ENCODE measurements around the gene TRIO.

Gene TRIO

DNA sequence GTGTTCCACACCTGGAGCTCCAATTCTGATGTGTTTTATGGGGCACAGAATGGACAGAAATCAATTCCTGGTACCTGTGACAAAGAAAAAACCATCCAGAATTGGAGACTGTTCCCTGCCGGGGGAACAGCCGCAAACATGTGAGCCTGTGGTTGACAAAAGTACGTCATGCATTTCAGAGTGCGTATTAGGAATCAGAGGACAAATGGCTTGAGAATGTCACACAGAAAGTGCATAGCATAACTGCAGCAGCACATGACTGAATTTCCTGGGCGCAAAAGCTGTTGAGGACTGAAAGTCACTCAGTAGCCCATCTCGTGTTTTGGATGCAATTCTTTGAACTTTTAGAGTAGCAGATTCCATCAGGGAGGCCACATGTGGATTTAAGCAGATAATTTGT lies 85.1 kb downstream of the TRIO start:
- CTCF ChIA-PET, result no interaction called here
- POLR2A ChIA-PET, result no interaction called here
- no peak for DNase-seq (ENCODE audit: extremely low spot score)
- no peak for TF ChIP-seq ZNF384 (IDR thresholded peaks at IDR 0.05)
- no peak for TF ChIP-seq HDGF (IDR thresholded peaks at IDR 0.05; ENCODE audit: borderline replicate concordance)
- no peak for TF ChIP-seq L3MBTL2 (conservative IDR thresholded peaks at IDR 0.05)
- TF ChIP-seq LEF1 (IDR thresholded peaks at IDR 0.05; ENCODE audit: borderline replicate concordance), result no peak
- TF ChIP-seq NFRKB (IDR thresholded peaks at IDR 0.05), result no peak
- no peak for TF ChIP-seq TARDBP (IDR thresholded peaks at IDR 0.05)
- no peak for TF ChIP-seq ELF4 (IDR thresholded peaks at IDR 0.05)
- no peak for TF ChIP-seq BHLHE40 (IDR thresholded peaks at IDR 0.05; ENCODE audit: borderline replicate concordance)
- TF ChIP-seq CTBP1 (IDR thresholded peaks at IDR 0.05; ENCODE audit: borderline replicate concordance), result no peak
- TF ChIP-seq FOXK2 (IDR thresholded peaks at IDR 0.05), result no peak
- TF ChIP-seq FOXA1 (IDR thresholded peaks at IDR 0.05), result no peak
- no peak for TF ChIP-seq SUZ12 (IDR thresholded peaks at IDR 0.05)
- TF ChIP-seq FOXM1 (IDR thresholded peaks at IDR 0.05; ENCODE audit: borderline replicate concordance), result no peak
- no peak for TF ChIP-seq SP1 (IDR thresholded peaks at IDR 0.05)
- TF ChIP-seq, protein P1, sequence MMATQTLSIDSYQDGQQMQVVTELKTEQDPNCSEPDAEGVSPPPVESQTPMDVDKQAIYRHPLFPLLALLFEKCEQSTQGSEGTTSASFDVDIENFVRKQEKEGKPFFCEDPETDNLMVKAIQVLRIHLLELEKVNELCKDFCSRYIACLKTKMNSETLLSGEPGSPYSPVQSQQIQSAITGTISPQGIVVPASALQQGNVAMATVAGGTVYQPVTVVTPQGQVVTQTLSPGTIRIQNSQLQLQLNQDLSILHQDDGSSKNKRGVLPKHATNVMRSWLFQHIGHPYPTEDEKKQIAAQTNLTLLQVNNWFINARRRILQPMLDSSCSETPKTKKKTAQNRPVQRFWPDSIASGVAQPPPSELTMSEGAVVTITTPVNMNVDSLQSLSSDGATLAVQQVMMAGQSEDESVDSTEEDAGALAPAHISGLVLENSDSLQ (IDR thresholded peaks at IDR 0.05), result no peak
- no peak for TF ChIP-seq ARNT (IDR thresholded peaks at IDR 0.05)

DNA sequence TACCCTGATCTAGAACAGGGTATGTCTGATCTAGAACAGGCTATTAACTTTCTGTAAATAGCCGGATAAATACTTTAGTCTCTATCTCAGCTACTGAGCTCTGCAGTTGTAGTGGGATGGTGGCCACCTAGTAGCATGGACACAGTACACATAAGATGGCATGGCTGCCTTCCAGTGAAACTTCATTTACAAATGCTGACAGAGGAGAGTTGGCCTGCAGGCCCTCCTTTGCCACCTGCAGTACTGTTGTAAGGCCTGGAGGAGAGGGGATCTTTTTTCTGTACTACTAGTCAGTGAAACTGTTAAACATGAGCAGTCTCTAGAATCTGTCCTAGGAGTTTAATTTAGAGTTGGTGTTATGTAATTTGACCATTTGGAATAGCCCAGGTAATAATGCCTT lies 86.0 kb downstream of the TRIO start:
- DNase-seq (ENCODE audit: extremely low spot score), result no peak
- POLR2A ChIA-PET, result no interaction called here
- CTCF ChIA-PET, result no interaction called here
- TF ChIP-seq HDGF (IDR thresholded peaks at IDR 0.05; ENCODE audit: borderline replicate concordance) (no peak), ARNT (IDR thresholded peaks at IDR 0.05) (no peak), L3MBTL2 (conservative IDR thresholded peaks at IDR 0.05) (no peak)

DNA sequence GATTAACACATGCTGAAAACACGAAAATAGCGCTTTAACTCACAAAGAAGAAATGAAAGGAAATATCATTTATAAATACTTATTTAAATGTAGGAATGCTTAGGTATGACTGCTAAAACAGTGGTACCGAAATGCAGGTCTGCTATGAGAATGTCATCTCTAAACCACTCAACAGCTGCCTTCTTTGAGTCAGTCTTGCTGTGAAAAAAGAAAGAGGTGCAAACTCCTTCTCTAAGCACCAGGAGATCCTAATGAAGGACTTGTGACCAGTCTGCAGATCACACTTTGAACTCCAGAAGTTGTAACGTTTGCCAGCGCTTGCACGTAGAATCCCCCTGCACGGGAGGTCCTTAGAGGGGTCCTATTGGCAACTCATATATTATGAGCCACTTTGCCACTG lies 86.6 kb downstream of the TRIO start:
- ChIA-PET CTCF (no interaction called here), POLR2A (no interaction called here)
- no peak for DNase-seq (ENCODE audit: extremely low spot score)
- TF ChIP-seq TARDBP (IDR thresholded peaks at IDR 0.05) (no peak), ZNF384 (IDR thresholded peaks at IDR 0.05) (no peak), ELF4 (IDR thresholded peaks at IDR 0.05) (no peak), L3MBTL2 (conservative IDR thresholded peaks at IDR 0.05) (no peak), NFRKB (IDR thresholded peaks at IDR 0.05) (no peak), SUZ12 (IDR thresholded peaks at IDR 0.05) (no peak), CTBP1 (IDR thresholded peaks at IDR 0.05; ENCODE audit: borderline replicate concordance) (no peak), HDGF (IDR thresholded peaks at IDR 0.05; ENCODE audit: borderline replicate concordance) (no peak), LEF1 (IDR thresholded peaks at IDR 0.05; ENCODE audit: borderline replicate concordance) (no peak), FOXK2 (IDR thresholded peaks at IDR 0.05) (no peak)
- TF ChIP-seq, protein P1 (IDR thresholded peaks at IDR 0.05), result no peak

DNA sequence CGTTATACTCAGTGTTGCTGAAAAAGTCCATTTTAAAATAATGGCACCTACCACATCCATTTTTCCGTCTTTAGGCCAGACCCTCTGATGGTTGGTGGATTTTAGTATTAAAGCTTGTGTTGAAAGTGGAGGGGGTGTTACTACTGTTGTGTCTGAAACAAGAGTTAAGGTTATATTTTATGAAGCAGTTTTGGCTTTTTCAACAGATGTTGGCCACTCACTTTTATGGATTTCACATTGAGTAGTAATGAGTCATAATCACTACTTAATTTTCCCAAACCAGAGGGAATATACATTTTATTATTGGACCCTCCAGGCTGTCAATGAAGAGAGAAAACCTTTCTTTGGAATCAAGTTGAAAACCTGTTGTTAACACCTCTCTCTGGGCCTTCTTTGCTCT lies 88.0 kb downstream of the TRIO start:
- DNase-seq (ENCODE audit: extremely low spot score), result no peak
- POLR2A ChIA-PET, result no interaction called here
- TF ChIP-seq FOXM1 (IDR thresholded peaks at IDR 0.05; ENCODE audit: borderline replicate concordance), result no peak
- CTCF ChIA-PET, result no interaction called here

DNA sequence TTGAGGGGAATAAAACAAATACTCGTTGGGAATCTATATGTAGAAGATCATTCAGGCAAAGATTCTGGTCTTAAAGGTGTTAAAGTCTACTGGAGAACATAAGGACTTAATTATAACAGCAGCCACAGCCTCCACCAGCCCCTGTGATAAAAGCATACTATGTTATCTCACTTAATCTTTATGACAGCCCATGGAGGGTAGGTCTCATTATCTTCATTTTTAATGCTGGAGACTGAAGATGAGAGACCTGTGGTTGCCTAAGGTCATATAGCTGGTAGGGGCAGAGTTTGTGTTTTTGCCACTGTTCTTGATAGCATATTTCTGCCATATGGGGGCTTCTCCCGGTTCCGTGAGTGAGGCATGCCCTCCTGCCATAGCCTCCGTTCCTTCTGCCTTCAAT lies 88.7 kb downstream of the TRIO start:
- CTCF ChIA-PET, result no interaction called here
- DNase-seq (ENCODE audit: extremely low spot score), result no peak
- TF ChIP-seq FOXK2 (IDR thresholded peaks at IDR 0.05), result no peak
- TF ChIP-seq NFRKB (IDR thresholded peaks at IDR 0.05), result no peak
- TF ChIP-seq, protein P1 (IDR thresholded peaks at IDR 0.05), result no peak
- TF ChIP-seq BHLHE40 (IDR thresholded peaks at IDR 0.05; ENCODE audit: borderline replicate concordance), result no peak
- no peak for TF ChIP-seq TARDBP (IDR thresholded peaks at IDR 0.05)
- no peak for TF ChIP-seq ZNF384 (IDR thresholded peaks at IDR 0.05)
- no peak for TF ChIP-seq SUZ12 (IDR thresholded peaks at IDR 0.05)
- POLR2A ChIA-PET, result no interaction called here

DNA sequence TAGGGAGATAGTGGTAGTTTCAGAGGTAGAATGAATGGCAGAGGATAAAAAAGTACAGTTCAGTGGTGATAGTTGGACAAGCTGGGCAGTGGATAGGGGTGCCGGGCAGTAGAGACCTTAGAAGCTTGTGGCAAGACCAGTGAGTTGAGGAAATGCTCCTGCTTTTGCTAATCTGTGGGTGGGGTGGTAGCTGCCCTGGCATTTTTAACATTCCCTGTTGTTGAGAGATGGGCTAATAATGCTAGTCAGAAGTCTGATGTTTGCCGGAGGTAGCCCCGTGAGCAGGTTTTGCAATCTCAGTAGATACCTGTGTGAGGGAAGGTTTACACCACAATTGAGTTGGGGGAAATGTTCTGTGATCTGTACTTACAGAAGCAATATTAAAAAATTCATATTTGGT lies 91.1 kb downstream of the TRIO start:
- CTCF ChIA-PET, result no interaction called here

DNA sequence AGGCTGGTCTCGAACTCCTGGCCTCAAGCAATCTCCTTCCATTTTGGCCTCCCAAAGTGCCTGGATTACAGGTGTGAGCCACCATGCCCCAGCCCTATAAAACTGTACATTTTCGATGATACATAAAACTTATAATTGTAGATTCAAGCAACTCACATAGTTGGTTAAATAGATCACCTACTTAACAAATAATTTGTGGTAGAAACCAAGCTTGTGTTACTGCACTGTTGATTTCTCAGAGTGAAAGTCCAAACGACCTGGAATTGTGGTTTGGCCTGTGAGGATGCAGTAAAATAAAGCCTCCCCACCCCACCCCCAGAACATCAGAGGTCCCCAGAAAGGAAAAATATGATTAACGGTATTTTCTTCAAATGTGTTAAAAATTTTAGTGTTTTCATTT lies 92.7 kb downstream of the TRIO start:
- TF ChIP-seq FOXK2 (IDR thresholded peaks at IDR 0.05), result no peak
- TF ChIP-seq FOXA1 (IDR thresholded peaks at IDR 0.05), result no peak
- TF ChIP-seq NFRKB (IDR thresholded peaks at IDR 0.05), result no peak
- TF ChIP-seq ELF4 (IDR thresholded peaks at IDR 0.05), result no peak
- ChIA-PET POLR2A (no interaction called here), CTCF (no interaction called here)
- DNase-seq (ENCODE audit: extremely low spot score), result no peak

More for the DNA sequence above, 91.1 kb downstream of the TRIO start:
- TF ChIP-seq FOXA1 (IDR thresholded peaks at IDR 0.05) (no peak), NFRKB (IDR thresholded peaks at IDR 0.05) (no peak), ELF4 (IDR thresholded peaks at IDR 0.05) (no peak), FOXK2 (IDR thresholded peaks at IDR 0.05) (no peak), LEF1 (IDR thresholded peaks at IDR 0.05; ENCODE audit: borderline replicate concordance) (no peak), CTBP1 (IDR thresholded peaks at IDR 0.05; ENCODE audit: borderline replicate concordance) (no peak), ZNF384 (IDR thresholded peaks at IDR 0.05) (no peak), L3MBTL2 (conservative IDR thresholded peaks at IDR 0.05) (no peak), SUZ12 (IDR thresholded peaks at IDR 0.05) (no peak), TARDBP (IDR thresholded peaks at IDR 0.05) (no peak)
- POLR2A ChIA-PET, result no interaction called here
- DNase-seq (ENCODE audit: extremely low spot score), result no peak

DNA sequence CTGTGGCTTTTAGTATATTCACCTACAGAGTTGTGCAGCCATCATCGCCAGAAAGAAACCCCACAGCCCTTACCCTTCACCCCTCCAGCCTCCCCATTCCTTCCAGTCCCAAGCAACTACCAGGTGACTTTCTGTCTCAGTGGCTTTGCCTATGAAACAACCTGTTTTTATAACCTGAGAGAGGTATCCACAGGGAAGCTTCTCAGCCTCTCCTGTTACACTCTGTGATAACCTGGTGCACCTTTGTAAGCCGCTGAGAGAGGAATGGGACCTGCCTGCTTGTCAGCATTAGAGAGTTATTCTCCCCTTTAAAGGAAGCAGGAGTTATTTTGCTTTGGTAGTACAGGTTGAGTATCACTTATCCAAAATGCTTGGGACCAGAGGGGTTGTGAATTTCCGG lies 93.6 kb downstream of the TRIO start:
- POLR2A ChIA-PET, result no interaction called here
- CTCF ChIA-PET, result no interaction called here

More for the DNA sequence above, 93.6 kb downstream of the TRIO start:
- DNase-seq (ENCODE audit: extremely low spot score), result no peak
- TF ChIP-seq L3MBTL2 (conservative IDR thresholded peaks at IDR 0.05) (no peak), TARDBP (IDR thresholded peaks at IDR 0.05) (no peak), ELF4 (IDR thresholded peaks at IDR 0.05) (no peak), ZNF384 (IDR thresholded peaks at IDR 0.05) (no peak), HDGF (IDR thresholded peaks at IDR 0.05; ENCODE audit: borderline replicate concordance) (no peak), FOXK2 (IDR thresholded peaks at IDR 0.05) (no peak), LEF1 (IDR thresholded peaks at IDR 0.05; ENCODE audit: borderline replicate concordance) (no peak)
- TF ChIP-seq, protein P1 (IDR thresholded peaks at IDR 0.05), result no peak
